Panc1 (cell line): ENCODE data around the gene SLC40A1. TPM values are rescaled to one million over a fixed set of nuclear protein-coding genes. Genes with fewer than 3 reads are reported as not detected.

Source experiments
- ATAC-seq: fragments of 200-7000 bp; cut with Tn5 transposase; 2 replicates; pipeline ENCODE4 v1.9.1; 2020; ENCODE audit warnings: mild to moderate bottlenecking, moderate library complexity
- BruUV-seq: library from RNA; stranded (reverse); fragments of 400-500 nt; replicated peaks from 2 replicates; lab custom pipeline; 2021; lab: Mats Ljungman, UMichigan
- CTCF ChIA-PET: fragments of 300-600 bp; sonication (Branson Sonifier 250); formaldehyde crosslinking; loops from one replicate; lab custom pipeline; 2022; ENCODE audit warnings: antibody characterized with exemption; lab: Charles Lee
- POLR2A ChIA-PET: fragments of 300-600 bp; sonication (Branson Sonifier 250); formaldehyde crosslinking; loops from one replicate; lab custom pipeline; 2022; ENCODE audit warnings: antibody characterized with exemption; lab: Charles Lee
- DNase-seq: peaks from one replicate; pipeline ENCODE4 v3.0.0-alpha.2; 2010; ENCODE audit warnings: low read depth, low spot score
- H3K27ac ChIP-seq: 2 replicates; pipeline ENCODE4 v1.5.1; 2011; ENCODE audit warnings: mild to moderate bottlenecking, low read length, inconsistent platforms
- H3K27me3 ChIP-seq: fragments of 200-500 bp; sonication (Bioruptor generic); 2 replicates; pipeline ENCODE4 v1.6.0; 2014; ENCODE audit warnings: low read length, inconsistent platforms; ENCODE audit not compliant: control insufficient read depth, insufficient read depth
- H3K36me3 ChIP-seq: fragments of 200-500 bp; sonication (Bioruptor generic); 2 replicates; pipeline ENCODE4 v1.5.1; 2014; ENCODE audit warnings: inconsistent platforms, mild to moderate bottlenecking, low read length, moderate library complexity; ENCODE audit not compliant: control insufficient read depth, insufficient read depth
- H3K4me1 ChIP-seq: 2 replicates; pipeline ENCODE4 v1.5.1; 2011; ENCODE audit warnings: inconsistent platforms, mild to moderate bottlenecking, low read length, moderate library complexity; ENCODE audit not compliant: control insufficient read depth, insufficient read depth
- H3K4me3 ChIP-seq, 2 experiments: 2 replicates each; pipeline ENCODE4 v1.5.1; 2011 to 2012; ENCODE audit warnings: low read depth in 2 of 2, low read length in 2 of 2, mild to moderate bottlenecking in 2 of 2, inconsistent platforms in 1 of 2, moderate library complexity in 1 of 2
- H3K9me3 ChIP-seq: fragments of 200-500 bp; sonication (Bioruptor generic); 2 replicates; pipeline ENCODE4 v1.5.1; 2014; ENCODE audit warnings: low read depth, mild to moderate bottlenecking, inconsistent platforms, low read length, moderate library complexity; ENCODE audit not compliant: control insufficient read depth, insufficient read depth
- CTCF ChIP-seq: fragments of 450-650 bp; IDR thresholded peaks from 2 replicates; pipeline ENCODE4 v1.5.1; 2017; ENCODE audit warnings: mild to moderate bottlenecking
- POLR2AphosphoS5 ChIP-seq: IDR thresholded peaks from 2 replicates; pipeline ENCODE4 v1.6.1; 2012; ENCODE audit warnings: mild to moderate bottlenecking, low read depth, low read length, moderate library complexity
- REST ChIP-seq, 2 experiments: IDR thresholded peaks; 2 replicates each; pipeline ENCODE4 v1.6.1; 2011 to 2012; ENCODE audit warnings: low read depth in 2 of 2, control low read depth in 1 of 2, low read length in 1 of 2, mild to moderate bottlenecking in 1 of 2, moderate library complexity in 1 of 2; ENCODE audit not compliant: insufficient read depth in 1 of 2
- SIN3A ChIP-seq: IDR thresholded peaks from 2 replicates; pipeline ENCODE4 v1.6.1; 2012; ENCODE audit warnings: low read depth, mild to moderate bottlenecking, low read length, moderate library complexity, borderline replicate concordance; ENCODE audit not compliant: insufficient read depth
- TCF7L2 ChIP-seq: IDR thresholded peaks from 2 replicates; pipeline ENCODE4 v1.6.1; 2011; ENCODE audit warnings: mild to moderate bottlenecking, low read depth, low read length, inconsistent platforms
- in situ Hi-C: cut with HindIII; loops from 2 replicates; pipeline ENCODE4 v1.10.0; 2016; ENCODE audit warnings: low sequenced_read_pairs, low pct_unique_long_range_greater_than_20kb
- intact Hi-C: fragments of 100-400 bp; cut with micrococcal nuclease; formaldehyde crosslinking; loops from one replicate; pipeline ENCODE4 v1.10.0; 2022; ENCODE audit not compliant: unreplicated experiment
- total RNA-seq: library from RNA; stranded (reverse); gene quantifications from one replicate; pipeline ENCODE4 v1.2.1, GENCODE V29; 2021; ENCODE audit not compliant: unreplicated experiment

The SLC40A1 gene
- total RNA-seq, 1 experiment from 2014 or later, result 0.74 TPM

GRCh38 chr2:189628817-189629530 is 48.4 kb upstream of the SLC40A1 start:
- in situ Hi-C loops (no loop called here), intact Hi-C loops (no loop called here)
- no peak for TF ChIP-seq TCF7L2
- TF ChIP-seq CTCF, result peak; percentile 22; the same call in 1 of the 2 replicates
- H3K27me3 ChIP-seq, result no peaks in the 10 kb centered on the region
- CTCF ChIA-PET, result no interaction called here
- no peaks in the 10 kb centered on the region for H3K9me3 ChIP-seq
- POLR2A ChIA-PET, result no interaction called here
- no peak overlapping the region for H3K27ac ChIP-seq
- no peaks in the 10 kb centered on the region for H3K4me1 ChIP-seq
- H3K36me3 ChIP-seq, result no peaks in the 10 kb centered on the region
- BruUV-seq, result no TSS peak
- no peak for ATAC-seq
- no peak for DNase-seq
- H3K4me3 ChIP-seq, result no peak overlapping the region

- no peak overlapping the region for H3K4me3 ChIP-seq
- H3K27me3 ChIP-seq, result no peaks in the 10 kb centered on the region
- no peaks in the 10 kb centered on the region; the same call in 1 of the 2 replicates for H3K36me3 ChIP-seq
- no peaks in the 10 kb centered on the region for H3K4me1 ChIP-seq
- in situ Hi-C loops, result no loop called here
- ATAC-seq, result no peak
- no peaks in the 10 kb centered on the region for H3K9me3 ChIP-seq
- POLR2A ChIA-PET, result no interaction called here
- no peak overlapping the region for H3K27ac ChIP-seq
- intact Hi-C loops, result no loop called here
- TF ChIP-seq SIN3A (no peak), POLR2AphosphoS5 (no peak), TCF7L2 (no peak), CTCF (no peak), REST (IDR thresholded peaks at IDR 0.05; ENCODE audit: insufficient read depth in 1 of 2, low read depth in 2 of 2, low read length in 1 of 2) (no peak)
- BruUV-seq, result no TSS peak
- no peak for DNase-seq
- CTCF ChIA-PET, result no interaction called here
Observed at GRCh38 chr2:189627789-189628188, 47.2 kb upstream of the SLC40A1 start.
